ENCODE results near the gene LSAMP.

DNA sequence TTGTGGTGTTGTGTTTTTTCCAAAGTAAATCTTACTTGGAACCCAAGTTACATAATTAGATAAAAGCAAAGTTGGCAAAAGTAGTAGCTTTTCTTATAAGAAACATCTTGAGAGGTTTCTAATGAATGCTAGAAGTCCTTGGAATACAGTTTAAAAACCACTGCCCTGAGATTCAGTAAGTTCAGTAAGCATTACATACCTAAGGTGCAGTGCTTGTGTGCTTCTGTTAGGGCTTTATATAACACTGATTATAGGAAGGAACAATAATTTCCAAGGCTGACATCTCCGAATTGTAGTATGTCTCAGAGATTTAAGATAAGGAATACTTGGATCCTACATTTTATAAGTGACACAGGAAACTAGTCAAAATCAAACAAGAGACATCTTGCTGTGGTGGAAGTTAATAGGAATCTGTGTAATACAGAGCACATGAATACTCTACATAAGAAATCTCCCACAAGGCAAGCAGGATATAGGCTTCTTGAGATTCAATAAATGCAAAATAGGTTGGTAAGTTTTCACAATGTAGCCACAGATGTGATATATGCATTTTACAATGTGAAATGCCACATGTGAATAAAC is 268.2 kb downstream of the LSAMP start:
- TF ChIP-seq, protein P1, sequence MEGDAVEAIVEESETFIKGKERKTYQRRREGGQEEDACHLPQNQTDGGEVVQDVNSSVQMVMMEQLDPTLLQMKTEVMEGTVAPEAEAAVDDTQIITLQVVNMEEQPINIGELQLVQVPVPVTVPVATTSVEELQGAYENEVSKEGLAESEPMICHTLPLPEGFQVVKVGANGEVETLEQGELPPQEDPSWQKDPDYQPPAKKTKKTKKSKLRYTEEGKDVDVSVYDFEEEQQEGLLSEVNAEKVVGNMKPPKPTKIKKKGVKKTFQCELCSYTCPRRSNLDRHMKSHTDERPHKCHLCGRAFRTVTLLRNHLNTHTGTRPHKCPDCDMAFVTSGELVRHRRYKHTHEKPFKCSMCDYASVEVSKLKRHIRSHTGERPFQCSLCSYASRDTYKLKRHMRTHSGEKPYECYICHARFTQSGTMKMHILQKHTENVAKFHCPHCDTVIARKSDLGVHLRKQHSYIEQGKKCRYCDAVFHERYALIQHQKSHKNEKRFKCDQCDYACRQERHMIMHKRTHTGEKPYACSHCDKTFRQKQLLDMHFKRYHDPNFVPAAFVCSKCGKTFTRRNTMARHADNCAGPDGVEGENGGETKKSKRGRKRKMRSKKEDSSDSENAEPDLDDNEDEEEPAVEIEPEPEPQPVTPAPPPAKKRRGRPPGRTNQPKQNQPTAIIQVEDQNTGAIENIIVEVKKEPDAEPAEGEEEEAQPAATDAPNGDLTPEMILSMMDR (IDR thresholded peaks at IDR 0.05; ENCODE audit: low read depth, low read length): no peak
- TF ChIP-seq EZH2phosphoT487 (IDR thresholded peaks at IDR 0.05; ENCODE audit: low read depth): no peak
